GM21529 (cell line): ENCODE results near the gene KIF25.
"Not testable (repeated sequence)": the region's sequence is repeated elsewhere in the genome, so short reads cannot be mapped to it uniquely, and the experiment has no call there.

ENCODE experiments used
- ATAC-seq: cut with Tn5 transposase; IDR thresholded peaks from one replicate; pipeline ENCODE4 v1.9.1; 2021; ENCODE audit not compliant: unreplicated experiment

Gene KIF25

GRCh38 chr6:167993831-167994230, 3.6 kb upstream of the KIF25 start:
- no peak for ATAC-seq

- ATAC-seq = no peak
Measured at GRCh38 chr6:167995302-167995701, 2.2 kb upstream of the KIF25 start.

- ATAC-seq = no peak
Measured at GRCh38 chr6:167995731-167996151, 1.7 kb upstream of the KIF25 start.

GRCh38 chr6:167996424-167997199, 859 bp upstream of the KIF25 start:
- ATAC-seq = no peak

- no peak for ATAC-seq
Measured at GRCh38 chr6:167998215-167998614, 744 bp downstream of the KIF25 start.

- no peak for ATAC-seq
Measured at GRCh38 chr6:168000198-168001028, 2.9 kb downstream of the KIF25 start.

GRCh38 chr6:168001029-168001332, 3.5 kb downstream of the KIF25 start:
- no peak for ATAC-seq

GRCh38 chr6:168001514-168001913, 4.0 kb downstream of the KIF25 start:
- ATAC-seq = not testable (repeated sequence)

GRCh38 chr6:168002804-168003203, 5.3 kb downstream of the KIF25 start:
- no peak for ATAC-seq

- ATAC-seq = no peak
Measured at GRCh38 chr6:168004023-168004422, 6.6 kb downstream of the KIF25 start.

- no peak for ATAC-seq
Measured at GRCh38 chr6:168004945-168005344, 7.5 kb downstream of the KIF25 start.

GRCh38 chr6:168005796-168006195, 8.3 kb downstream of the KIF25 start:
- ATAC-seq = no peak

- ATAC-seq = no peak
Measured at GRCh38 chr6:168007592-168008338, 10.3 kb downstream of the KIF25 start.

GRCh38 chr6:168009331-168009730, 11.9 kb downstream of the KIF25 start:
- no peak for ATAC-seq

- ATAC-seq = no peak
Measured at GRCh38 chr6:168011291-168011690, 13.8 kb downstream of the KIF25 start.

- no peak for ATAC-seq
Measured at GRCh38 chr6:168012431-168013249, 15.2 kb downstream of the KIF25 start.

- no peak for ATAC-seq
Measured at GRCh38 chr6:168013250-168013915, 15.9 kb downstream of the KIF25 start.

GRCh38 chr6:168014428-168014827, 17.0 kb downstream of the KIF25 start:
- ATAC-seq = no peak

- ATAC-seq = no peak
Measured at GRCh38 chr6:168015009-168015408, 17.5 kb downstream of the KIF25 start.

GRCh38 chr6:168015482-168016175, 18.2 kb downstream of the KIF25 start:
- no peak for ATAC-seq
